K562 (cell line): ENCODE measurements around the gene TMEM167B. TPM values are rescaled to one million over a fixed set of nuclear protein-coding genes. Genes with fewer than 3 reads are reported as not detected.

Source experiments
- BRD9 ChIP-seq: fragments of 450-650 bp; IDR thresholded peaks from 2 replicates; pipeline ENCODE4 v1.6.1; 2018; ENCODE audit warnings: low read depth; ENCODE audit not compliant: partially characterized antibody
- CHD4 ChIP-seq: fragments of 200-600 bp; sonication (generic); IDR thresholded peaks from 3 replicates; pipeline ENCODE4 v1.6.1; 2012; ENCODE audit warnings: low read depth, mild to moderate bottlenecking, mixed read lengths, low read length, inconsistent platforms; ENCODE audit not compliant: insufficient read depth, insufficient replicate concordance, poor library complexity, severe bottlenecking
- FOSL1 ChIP-seq: fragments of 200-800 bp; sonication (Bioruptor generic); conservative IDR thresholded peaks from 2 replicates; pipeline ENCODE4 v1.6.1; 2016; ENCODE audit warnings: missing genetic modification characterization, missing compliant biosample characterization
- GTF2E2 ChIP-seq: fragments of 200-800 bp; sonication (Bioruptor generic); IDR thresholded peaks from 2 replicates; pipeline ENCODE4 v1.6.1; 2016; ENCODE audit warnings: missing genetic modification characterization, missing compliant biosample characterization
- KAT2B ChIP-seq: IDR thresholded peaks from one replicate; pipeline ENCODE4 v1.6.1; 2012; ENCODE audit warnings: low read depth, mild to moderate bottlenecking, control low read depth, inconsistent platforms, low read length, moderate library complexity
- NR2C1 ChIP-seq, 2 experiments: fragments of 450-650 bp; IDR thresholded peaks; 2 replicates each; pipeline ENCODE4 v1.6.1; 2017; ENCODE audit warnings: mild to moderate bottlenecking in 2 of 2, antibody characterized with exemption in 1 of 2, inconsistent platforms in 1 of 2, missing compliant biosample characterization in 1 of 2, missing genetic modification characterization in 1 of 2
- TOE1 ChIP-seq, 2 experiments: fragments of 450-650 bp in 1 of 2; sonication (generic) in 1 of 2; formaldehyde crosslinking in 1 of 2; IDR thresholded peaks; 2 replicates each; pipeline versions ENCODE4 v1.7.1 to v1.8.0; 2016 to 2022; ENCODE audit warnings: borderline replicate concordance in 2 of 2, mild to moderate bottlenecking in 2 of 2, antibody characterized with exemption in 1 of 2, inconsistent platforms in 1 of 2, low read depth in 1 of 2, missing genetic modification reagents in 1 of 2, moderate library complexity in 1 of 2
- ZNF224 ChIP-seq: sonication (generic); formaldehyde crosslinking; IDR thresholded peaks from 2 replicates; pipeline ENCODE4 v1.8.0; 2022; ENCODE audit warnings: mild to moderate bottlenecking, missing genetic modification reagents
- ZNF75A ChIP-seq: fragments of 450-650 bp; formaldehyde crosslinking; IDR thresholded peaks from 2 replicates; pipeline ENCODE4 v1.4.0; 2020; ENCODE audit warnings: mild to moderate bottlenecking
- polyA plus RNA-seq, 8 experiments: library from polyadenylated mRNA; depleted of rRNA in 4 of 8; stranded (reverse) in 5 of 8; unstranded in 3 of 8; fragments of >200 nt; fragmentation: Nextera tagmentation in 2 of 8; fragmentation: Illumina TruSeq in 1 of 8; extraction: Ambion mirVana in 2 of 8; extraction: Trizol in 1 of 8; gene quantifications; 2 replicates each; pipeline versions ENCODE4 v1.2.1 to v1.2.3, GENCODE V29; 2011 to 2014; ENCODE audit warnings: inconsistent platforms in 1 of 8, missing spikeins in 1 of 8
- total RNA-seq, 7 experiments: library from RNA; depleted of rRNA in 6 of 7; stranded (reverse); fragments of >200 nt in 6 of 7; fragmentation: Illumina TruSeq in 2 of 7; extraction: Trizol in 2 of 7; gene quantifications; 2 replicates each; pipeline versions ENCODE4 v1.2.1 to v1.2.3, GENCODE V29; 2011 to 2021; ENCODE audit warnings: low replicate concordance in 1 of 7
- TF ChIP-seq, protein P1 (sequence below): fragments of 200-800 bp; sonication (Bioruptor generic); IDR thresholded peaks from 2 replicates; pipeline ENCODE4 v1.6.1; 2016; ENCODE audit warnings: missing genetic modification characterization, missing compliant biosample characterization
- TF ChIP-seq, protein P2 (sequence below): fragments of 450-650 bp; formaldehyde crosslinking; IDR thresholded peaks from 2 replicates; pipeline ENCODE4 v1.4.0; 2022; ENCODE audit warnings: mild to moderate bottlenecking, moderate library complexity

The TMEM167B gene
- total and polyA plus RNA-seq, 9 of the 15 experiments (the other 6 are each of a cell fraction or from before 2014, with no cell fraction given), result 17.2 to 36.4 (median 32.2) TPM

GRCh38 chr1:109090196-109091077, at the start of gene TMEM167B (continued):
- no peak for TF ChIP-seq ZNF224 (CRISPR knock-in tag)
- no peak for TF ChIP-seq ZNF75A (CRISPR knock-in tag)
- peak; percentile 71 for TF ChIP-seq FOSL1 (tag)
- TF ChIP-seq, protein P1, sequence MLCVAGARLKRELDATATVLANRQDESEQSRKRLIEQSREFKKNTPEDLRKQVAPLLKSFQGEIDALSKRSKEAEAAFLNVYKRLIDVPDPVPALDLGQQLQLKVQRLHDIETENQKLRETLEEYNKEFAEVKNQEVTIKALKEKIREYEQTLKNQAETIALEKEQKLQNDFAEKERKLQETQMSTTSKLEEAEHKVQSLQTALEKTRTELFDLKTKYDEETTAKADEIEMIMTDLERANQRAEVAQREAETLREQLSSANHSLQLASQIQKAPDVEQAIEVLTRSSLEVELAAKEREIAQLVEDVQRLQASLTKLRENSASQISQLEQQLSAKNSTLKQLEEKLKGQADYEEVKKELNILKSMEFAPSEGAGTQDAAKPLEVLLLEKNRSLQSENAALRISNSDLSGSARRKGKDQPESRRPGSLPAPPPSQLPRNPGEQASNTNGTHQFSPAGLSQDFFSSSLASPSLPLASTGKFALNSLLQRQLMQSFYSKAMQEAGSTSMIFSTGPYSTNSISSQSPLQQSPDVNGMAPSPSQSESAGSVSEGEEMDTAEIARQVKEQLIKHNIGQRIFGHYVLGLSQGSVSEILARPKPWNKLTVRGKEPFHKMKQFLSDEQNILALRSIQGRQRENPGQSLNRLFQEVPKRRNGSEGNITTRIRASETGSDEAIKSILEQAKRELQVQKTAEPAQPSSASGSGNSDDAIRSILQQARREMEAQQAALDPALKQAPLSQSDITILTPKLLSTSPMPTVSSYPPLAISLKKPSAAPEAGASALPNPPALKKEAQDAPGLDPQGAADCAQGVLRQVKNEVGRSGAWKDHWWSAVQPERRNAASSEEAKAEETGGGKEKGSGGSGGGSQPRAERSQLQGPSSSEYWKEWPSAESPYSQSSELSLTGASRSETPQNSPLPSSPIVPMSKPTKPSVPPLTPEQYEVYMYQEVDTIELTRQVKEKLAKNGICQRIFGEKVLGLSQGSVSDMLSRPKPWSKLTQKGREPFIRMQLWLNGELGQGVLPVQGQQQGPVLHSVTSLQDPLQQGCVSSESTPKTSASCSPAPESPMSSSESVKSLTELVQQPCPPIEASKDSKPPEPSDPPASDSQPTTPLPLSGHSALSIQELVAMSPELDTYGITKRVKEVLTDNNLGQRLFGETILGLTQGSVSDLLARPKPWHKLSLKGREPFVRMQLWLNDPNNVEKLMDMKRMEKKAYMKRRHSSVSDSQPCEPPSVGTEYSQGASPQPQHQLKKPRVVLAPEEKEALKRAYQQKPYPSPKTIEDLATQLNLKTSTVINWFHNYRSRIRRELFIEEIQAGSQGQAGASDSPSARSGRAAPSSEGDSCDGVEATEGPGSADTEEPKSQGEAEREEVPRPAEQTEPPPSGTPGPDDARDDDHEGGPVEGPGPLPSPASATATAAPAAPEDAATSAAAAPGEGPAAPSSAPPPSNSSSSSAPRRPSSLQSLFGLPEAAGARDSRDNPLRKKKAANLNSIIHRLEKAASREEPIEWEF (CRISPR knock-in tag), result peak; percentile 67; the same call in 1 of the 2 replicates
- no peak for TF ChIP-seq BRD9
- TF ChIP-seq KAT2B, result no peak
- TF ChIP-seq, protein P2, sequence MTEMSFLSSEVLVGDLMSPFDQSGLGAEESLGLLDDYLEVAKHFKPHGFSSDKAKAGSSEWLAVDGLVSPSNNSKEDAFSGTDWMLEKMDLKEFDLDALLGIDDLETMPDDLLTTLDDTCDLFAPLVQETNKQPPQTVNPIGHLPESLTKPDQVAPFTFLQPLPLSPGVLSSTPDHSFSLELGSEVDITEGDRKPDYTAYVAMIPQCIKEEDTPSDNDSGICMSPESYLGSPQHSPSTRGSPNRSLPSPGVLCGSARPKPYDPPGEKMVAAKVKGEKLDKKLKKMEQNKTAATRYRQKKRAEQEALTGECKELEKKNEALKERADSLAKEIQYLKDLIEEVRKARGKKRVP (CRISPR knock-in tag), result no peak
- no peak for TF ChIP-seq CHD4
- peak; percentile 66 for TF ChIP-seq NR2C1 (IDR thresholded peaks at IDR 0.05)
- TF ChIP-seq NR2C1 (tag; IDR thresholded peaks at IDR 0.05), result peak; percentile 82
- TF ChIP-seq GTF2E2 (tag), result peak; percentile 31; the same call in 1 of the 2 replicates
- peak; percentile 95; the same call in 1 of the 2 replicates for TF ChIP-seq TOE1 (IDR thresholded peaks at IDR 0.05; ENCODE audit: borderline replicate concordance)
- TF ChIP-seq TOE1 (CRISPR knock-in tag; IDR thresholded peaks at IDR 0.05; ENCODE audit: borderline replicate concordance, low read depth), result no peak; the same call in none of the 2 replicates
